ENCODE results near the gene GDF2.

GDF2 gene

DNA sequence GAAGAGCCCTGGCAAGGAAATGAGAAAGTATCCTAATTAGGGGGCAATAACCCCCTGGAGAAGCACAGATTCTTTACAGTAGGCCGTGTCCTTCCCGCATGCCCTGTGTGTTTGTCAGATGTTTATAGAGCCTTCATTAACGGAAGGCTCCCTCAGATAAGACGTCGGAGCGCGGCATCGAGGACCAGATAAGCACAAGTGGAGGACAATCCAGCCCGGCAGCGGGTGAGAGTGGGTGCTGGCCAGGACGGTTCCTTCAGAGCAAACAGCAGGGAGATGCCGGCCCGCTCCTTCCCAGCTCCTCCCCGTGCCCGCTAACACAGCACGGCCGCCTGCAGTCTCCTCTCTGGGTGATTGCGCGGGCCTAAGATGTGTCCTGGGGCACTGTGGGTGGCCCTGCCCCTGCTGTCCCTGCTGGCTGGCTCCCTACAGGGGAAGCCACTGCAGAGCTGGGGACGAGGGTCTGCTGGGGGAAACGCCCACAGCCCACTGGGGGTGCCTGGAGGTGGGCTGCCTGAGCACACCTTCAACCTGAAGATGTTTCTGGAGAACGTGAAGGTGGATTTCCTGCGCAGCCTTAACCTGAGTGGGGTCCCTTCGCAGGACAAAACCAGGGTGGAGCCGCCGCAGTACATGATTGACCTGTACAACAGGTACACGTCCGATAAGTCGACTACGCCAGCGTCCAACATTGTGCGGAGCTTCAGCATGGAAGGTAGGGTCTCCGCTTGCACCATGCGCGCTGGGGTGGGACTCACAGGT lies at the start of gene GDF2:
Gene GDF2, plus strand, starts transcription at position 155 of the 762 bp plus-strand sequence. Its CDS starts 215 bp downstream, at position 370.
- no peak for DNase-seq

DNA sequence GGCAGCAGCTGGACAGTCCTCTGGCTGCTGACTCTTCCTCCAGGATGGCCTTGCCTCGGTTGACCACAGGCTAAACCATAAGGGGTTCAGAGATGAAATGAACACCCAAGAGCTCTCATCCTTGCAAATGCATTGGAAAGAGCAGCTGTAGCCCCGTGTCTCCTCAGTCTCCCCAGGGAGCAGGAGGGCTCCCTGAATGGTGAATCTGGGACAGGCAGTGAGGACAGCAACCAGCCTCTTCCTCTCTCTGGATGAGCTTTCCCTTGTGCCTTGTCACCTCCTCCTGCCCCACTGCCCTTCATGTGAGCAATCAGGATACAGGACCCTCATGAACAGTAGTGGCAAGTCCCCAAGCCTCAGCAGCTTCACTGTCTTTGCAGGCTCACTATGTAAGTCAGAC lies 46.2 kb upstream of the GDF2 start:
- DNase-seq: no peak

DNA sequence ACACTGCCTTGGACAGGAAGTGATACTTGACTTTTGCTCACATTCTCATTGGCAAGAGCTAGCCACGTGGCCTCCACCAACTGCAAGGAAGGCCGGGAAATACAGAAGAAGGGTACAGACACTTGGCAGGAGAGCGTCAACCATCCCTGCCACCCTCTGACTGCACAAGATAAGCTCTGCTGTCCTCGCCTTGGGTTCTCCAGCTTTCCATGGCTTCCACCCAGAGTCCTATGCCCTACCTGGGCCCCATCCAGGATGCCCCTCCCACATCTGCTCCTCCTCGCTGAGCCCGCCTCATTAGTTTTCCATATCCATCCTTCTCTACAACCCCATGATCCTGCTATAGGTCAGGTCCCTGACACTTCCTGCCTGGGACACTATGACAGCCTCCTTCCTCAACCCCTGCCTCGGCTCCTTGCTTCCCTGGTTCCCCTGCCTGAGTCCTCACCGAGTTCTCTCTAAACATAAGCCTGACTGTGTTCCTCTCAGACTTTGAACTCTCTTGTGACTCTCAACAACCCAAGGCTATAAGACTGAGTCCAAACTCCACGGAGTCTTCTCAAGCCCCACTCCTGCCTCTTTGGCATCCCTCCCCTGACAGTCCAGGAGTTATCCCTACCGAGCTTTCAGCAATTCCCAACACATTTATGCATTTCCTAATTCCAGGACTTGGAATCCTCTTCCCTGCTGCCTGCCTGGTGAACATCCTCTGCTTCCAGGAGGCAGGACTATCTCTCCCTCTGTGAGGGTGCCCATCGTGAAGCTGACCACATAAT lies 45.5 kb upstream of the GDF2 start:
- no peak for DNase-seq

DNA sequence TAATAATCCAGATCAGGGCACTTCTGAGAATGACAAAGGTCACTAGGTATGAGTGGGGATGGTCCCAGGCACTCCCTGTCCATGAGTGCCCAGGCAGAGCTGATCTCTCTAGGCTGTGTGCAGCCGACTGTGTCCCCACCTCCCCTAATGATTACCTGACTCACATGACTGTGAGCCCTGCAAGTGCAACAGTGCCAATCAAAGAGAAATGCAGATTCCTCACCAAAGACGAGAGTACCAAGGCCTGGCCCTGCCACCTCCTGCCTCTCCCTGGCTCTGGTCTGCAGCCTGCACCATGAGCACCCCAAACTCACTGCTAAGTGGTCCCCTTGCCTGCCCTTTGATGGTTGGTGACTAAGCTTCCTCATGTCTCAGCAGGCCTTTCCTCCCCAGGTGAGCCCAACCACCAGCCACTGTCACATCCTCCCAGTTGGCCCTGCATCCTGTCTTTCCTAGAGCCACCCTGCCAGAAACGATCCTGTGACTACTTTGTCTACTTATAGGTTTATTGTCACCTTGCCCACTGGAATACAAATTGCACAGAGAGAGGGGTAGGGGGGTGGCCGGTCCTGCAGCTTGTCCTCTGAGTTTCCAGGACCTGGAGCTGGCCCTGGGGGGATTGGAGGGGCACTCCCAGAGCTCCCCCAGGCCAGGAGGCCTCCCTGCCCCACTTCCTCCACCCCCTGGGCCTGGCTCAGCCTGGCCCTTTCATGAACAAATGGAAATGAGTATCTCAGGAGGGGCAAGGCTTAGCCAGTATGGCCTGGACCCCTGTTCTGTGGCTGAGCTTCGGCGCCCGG lies 44.7 kb upstream of the GDF2 start:
- no peak for DNase-seq

DNA sequence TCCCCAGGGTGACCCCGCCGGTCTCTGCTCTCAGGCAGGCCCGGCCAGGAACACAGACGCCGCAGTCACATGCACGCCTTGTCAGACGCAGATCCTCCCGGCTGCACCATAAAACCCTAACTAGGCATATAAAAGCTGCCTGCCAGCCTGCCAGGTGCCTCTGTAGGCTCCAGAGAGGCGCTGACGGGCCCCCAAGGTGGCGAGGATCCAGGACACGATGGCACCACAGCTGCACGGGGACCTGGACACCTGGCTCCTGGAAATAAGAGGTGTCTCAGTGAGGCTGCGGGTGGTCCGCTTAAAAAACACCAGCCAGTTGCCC lies 44.1 kb upstream of the GDF2 start:
- no peak for DNase-seq

DNA sequence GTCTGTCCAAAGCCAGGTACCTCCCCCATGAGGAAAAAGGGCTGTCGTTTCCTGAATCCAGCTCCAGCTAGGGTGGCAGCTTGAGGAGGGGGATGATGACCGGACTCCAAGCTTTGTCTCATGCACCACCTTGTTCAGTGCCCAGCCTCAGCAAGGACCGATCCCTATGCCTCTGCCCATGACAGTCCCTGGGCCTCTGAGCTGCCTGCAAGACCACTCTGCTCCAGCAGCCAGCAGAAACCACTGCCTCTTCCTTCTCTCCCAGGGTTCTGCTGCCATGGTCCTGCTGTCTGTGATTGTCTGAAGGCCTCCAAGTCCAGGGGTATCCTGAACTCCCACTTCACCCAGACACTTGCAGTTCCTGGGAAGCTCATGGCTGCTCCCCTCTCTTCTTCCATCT lies 43.5 kb upstream of the GDF2 start:
- DNase-seq: no peak

DNA sequence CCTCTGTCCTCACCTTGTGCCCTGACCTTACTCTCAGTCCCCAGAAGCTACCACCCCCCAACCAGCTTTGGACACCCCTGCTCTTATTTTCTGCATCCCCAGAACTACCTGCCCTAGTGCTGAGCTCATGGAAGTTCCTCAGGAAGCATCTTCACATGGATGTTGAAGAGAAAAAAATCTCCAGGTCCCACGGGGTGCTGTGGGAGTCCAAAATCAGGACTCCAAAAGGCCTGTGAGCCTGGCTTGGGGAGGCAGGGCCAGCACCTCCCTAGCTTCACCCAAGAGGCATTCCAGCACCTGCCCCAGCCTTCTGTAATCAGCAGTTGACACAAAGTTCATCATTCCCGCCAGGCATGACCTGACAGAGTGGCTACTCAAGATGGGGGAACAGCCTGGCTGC lies 43.0 kb upstream of the GDF2 start:
- DNase-seq: no peak

DNA sequence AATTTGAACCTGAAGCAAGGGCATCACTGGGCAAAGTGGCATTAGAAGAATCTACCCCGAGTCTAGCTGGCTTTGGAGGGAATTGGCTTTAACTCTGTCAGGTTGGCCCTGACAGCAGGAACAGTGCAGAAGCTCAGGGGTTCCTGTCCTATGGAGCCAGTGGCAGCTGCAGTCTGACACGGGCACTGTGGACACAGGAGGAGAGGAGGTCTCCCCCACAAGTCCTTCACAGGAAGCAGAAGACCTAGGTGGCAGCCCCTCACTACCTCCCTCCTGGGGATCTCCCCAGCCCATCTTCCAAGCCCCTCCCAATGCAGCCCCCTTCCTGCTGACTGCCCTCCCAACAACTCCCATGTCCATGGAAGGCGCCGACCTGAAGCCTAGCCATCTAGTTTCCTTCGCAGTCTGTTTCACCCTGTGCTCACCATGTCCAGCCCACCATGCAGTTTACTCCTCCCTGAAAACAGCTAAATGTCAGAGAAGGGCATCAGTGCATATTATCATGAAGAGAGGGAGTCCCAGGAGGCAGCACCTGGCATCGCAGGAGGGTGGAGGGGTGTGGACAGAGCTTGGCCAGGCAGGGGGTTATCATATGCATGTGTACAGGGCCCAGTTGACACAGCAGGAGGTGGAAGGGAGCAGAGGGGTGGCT lies 40.1 kb upstream of the GDF2 start:
- DNase-seq: no peak

DNA sequence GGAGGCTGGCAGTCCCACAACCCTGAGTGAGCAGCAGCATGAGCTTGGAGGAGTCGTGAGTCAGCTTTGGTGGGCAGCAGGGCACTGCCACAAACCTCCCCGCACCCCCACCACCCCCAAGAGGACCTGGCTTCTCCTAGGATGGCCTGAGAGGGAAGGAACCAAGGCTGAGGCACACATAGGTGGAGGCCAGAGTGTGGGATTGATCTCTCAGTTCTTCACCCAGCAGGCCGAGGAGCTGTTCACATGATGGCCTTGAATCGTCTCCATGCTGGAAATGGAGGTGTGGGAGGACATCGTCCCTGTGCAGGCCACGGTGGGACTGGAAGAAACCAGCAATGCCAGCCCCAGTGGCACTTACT lies 39.6 kb upstream of the GDF2 start:
- DNase-seq: no peak

DNA sequence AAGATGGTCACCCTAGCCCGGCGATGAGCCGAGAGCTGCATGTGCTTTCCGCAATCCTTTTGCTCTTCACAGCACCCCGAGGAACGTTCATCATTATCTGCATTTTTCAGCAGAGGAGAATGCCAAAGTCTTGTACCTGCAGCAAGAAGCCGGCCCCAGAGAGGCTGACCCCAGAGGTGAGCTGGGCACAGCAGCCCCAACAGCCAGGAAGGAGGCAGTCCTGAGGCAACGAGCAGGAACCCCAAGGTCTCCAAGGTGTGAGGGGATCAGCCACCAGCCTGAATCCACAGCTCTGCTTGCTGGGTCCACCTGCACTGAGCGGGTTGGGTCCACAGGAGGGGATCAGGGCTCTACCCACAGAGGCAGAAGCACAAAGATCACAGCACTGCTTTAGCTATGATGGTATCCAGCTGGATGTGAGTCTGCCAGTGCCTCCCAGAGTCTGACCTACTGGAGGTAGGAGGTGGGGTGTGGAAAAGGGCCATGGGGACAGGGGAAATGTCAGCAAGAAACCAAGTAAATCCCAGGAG lies 39.1 kb upstream of the GDF2 start:
- DNase-seq: no peak

DNA sequence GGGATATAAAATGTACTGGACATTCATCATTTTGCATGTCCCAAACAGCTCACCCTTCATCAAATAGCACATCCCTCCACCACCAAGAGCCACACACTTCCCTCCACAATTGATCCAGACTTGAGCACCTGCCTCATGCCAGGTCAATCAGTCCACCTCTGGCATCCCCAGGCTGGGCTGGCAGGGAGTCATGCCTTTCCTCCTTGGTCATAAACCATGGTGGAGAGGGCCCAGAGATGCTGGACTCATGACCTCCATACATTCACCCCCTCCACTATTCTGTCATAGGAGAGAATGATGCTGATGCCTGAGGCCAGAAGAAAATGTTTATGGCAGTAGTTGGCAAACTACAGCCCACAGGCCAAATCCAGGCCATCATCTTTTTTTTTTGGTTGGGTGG lies 38.4 kb upstream of the GDF2 start:
- no peak for DNase-seq

DNA sequence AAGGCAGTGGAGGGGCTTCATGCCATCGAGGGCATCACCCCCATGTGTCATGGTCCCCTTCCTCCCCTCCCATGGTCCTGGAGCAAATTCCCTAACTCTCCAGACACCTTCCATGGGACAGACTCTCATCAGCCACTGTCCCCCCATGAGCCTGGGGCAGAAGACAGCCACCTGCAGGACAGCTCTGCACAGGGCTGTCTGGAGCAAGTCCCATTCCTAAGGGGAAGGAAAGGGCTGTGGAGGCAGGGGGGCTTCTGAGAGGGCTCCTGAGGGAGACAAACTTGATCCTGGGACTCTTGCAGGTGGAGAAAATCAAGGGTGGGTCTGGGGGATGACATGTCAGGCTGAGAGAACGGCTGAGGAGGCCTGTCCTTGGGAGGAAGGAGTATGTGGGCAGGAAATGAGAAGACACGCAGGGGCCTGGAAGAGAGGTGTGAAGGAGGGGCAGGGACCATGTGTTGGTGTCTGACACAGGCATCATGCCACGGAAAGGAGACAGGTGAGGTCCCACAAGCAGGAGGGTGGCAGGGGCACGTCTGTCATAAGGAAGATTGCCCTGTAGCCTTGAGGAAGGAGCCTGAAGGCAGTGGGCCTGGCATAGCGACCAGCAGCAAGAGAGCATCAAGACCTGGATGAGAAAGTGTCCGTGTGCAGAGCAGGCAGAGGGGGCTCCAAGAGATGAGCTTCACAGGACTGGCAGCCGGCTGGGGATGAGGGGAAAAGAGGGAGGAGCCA lies 36.7 kb upstream of the GDF2 start:
- no peak for DNase-seq

DNA sequence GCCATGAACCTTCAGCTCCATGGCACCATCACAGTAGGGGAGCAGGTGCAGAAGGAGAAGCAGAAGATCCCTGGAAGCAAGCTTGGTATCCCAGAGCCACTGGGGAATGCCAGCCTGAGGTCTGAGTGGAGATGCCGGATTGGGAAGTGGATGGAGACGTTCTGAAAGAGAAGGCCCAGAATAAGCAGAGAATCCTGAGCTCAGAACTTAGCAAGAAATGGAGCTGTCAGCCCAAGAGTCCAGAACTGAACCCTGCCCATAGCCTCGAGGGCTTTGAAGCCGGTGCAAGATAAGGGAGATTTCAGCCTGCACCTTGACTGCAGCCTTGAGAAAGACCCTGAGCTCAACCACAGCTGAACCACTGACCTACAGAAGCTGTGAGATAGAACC lies 36.1 kb upstream of the GDF2 start:
- no peak for DNase-seq

DNA sequence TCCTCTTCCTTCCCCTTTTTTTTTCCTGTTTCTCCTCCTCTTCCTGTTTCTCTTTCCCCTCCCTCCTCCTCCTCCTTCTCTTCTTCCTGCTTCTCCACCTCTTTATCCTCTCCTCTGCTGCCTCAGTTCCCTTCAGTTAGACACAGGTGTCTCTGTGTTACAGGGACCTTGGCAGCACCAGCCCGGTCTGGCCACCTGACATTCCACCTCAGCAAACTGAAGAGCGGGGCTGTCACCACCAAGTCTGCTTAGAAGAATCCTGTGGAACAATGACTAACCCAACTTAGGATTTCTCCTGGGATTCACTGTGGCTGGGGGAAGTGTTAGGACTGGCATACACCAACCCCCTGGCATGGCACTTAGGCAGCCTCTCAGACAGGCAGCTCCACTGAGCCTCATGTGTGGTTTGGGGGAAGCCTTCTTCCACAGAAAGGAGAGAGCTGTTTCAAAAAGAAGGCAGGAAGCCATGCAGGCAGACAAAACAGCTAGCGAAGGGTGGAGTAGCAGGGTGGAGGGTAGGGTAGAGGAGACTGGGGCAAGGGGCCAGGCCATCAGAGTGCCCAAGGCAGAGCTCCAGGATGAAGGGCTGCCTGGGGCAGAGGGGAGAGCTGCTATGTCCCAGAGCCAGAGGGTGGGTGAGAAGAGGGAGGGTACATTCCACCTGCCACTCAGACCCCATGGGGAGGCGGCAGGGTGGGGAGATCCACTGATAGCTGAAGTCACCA lies 35.5 kb upstream of the GDF2 start:
- DNase-seq: no peak

DNA sequence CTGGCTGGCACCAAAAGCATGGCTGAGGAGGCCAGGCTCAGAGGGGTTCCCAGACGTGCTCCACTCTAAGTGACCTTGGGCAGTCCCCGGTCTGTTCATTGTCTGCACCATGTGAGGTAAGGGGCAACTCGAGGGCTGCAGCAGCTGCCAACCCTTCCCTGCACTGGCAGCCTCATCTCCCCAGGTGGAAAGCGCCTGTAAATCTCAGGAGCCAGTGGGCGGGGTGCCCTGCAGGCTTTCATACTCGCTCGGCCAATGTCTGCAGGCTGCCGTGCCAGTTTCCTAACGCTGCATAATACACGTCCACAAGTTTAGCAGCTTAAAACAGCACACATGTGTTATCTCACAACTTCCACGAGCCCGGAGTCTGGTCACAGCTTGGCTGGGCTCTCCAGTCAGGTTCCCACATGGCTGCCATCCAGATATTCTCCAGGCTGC lies 34.9 kb upstream of the GDF2 start:
- DNase-seq: no peak

DNA sequence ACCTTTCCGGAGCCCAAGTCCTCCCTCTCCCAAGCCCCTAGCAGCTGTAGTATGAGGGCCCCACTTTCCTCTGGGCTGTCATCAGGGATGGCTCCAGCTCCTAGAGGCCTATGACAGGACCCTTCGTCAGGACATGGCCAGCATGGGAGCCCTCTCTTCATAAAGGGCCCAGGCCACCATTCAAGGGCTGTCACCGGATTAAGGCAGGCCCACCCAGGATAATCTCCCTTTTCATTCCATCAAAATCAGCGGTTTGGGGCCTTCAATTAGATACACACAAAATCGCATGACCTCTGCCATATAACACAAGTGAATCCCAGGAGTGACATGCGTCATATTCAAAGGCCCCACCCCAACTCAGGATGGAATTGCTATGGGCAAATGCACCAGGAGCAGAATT lies 34.4 kb upstream of the GDF2 start:
- DNase-seq: no peak

DNA sequence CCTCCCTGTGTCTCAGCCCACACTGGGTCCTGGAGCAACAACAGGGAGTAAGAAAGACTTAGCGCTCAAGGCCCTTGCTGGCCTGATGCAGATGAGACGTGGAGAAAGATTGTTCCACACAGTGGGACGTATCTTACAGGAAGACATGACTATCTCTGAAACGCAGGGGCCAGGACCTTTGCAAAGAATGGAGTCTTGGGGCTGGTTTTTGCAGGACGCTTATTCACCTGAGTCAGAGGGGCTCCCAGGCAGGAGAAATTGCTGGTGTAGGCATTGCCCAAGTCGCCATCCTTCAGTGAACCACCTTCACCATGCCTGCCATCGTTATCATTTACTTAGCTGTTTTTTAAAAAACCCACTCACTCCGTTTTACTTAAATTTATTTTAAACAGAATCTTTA lies 34.0 kb upstream of the GDF2 start:
- DNase-seq: no peak

DNA sequence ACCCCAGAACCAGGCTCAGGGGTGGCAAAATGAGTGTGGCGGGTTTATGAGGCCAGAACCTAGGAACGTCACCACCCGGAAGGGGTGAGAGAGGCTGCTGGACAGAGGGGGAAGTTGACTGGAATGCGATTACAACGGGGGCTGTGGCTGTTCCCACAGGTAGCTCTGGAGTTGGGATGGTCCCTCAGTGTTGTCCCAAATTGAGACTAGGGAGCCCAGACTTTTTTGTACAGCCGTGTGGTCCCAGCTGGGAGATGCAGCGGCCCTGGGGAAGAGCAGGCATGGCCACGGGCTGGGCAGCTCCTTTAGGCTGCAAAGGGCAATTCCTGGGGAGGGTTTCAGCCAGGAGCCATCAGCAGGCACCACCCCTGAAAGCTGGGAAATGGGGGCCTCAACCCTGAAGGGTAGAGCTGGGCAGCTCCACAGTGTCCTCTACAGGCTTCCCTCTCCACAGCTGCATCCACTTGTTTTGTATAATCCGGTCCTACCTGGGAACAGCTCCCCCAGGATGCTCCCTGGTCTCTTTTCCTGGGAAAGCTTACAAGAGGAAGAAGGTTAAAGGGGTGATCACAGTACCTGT lies 33.2 kb upstream of the GDF2 start:
- no peak for DNase-seq

DNA sequence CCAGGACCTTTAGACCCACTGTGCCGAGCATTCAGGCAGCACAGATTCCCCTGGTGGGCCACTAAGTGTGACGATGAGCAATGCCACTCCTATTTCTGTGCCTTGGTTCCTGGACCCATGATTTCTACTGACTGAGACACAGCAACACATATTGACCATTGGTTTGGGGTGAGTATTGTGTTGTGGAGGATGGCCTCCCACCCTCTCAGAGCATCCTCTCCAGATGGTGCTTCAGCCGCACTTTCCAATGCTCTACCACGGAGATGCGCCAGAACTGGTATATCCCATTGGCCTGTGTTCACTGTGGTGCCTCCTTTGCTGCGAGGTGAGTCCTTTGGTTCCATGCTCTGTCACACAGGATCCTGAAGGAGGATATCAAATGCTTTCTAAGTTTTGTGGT lies 32.3 kb upstream of the GDF2 start:
- DNase-seq: no peak

DNA sequence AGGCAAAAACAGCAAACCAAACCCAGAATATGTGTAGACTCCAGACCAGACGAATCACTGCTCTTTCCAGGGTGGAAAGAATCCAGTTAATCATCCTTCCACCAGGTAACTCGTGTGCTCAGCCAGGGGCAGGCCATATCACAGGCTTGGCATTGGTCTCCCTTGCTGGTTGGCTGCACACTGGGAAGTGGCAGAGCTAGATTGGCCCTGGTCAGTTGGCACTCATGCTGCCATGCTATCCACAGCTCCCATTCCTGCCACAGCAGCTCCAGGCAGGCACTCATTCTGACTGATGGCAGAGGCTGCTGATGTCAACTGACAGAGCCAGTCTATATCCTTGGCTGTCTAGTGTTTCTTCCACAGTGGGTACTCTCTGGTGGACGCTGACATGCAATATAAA lies 31.9 kb upstream of the GDF2 start:
- no peak for DNase-seq

DNA sequence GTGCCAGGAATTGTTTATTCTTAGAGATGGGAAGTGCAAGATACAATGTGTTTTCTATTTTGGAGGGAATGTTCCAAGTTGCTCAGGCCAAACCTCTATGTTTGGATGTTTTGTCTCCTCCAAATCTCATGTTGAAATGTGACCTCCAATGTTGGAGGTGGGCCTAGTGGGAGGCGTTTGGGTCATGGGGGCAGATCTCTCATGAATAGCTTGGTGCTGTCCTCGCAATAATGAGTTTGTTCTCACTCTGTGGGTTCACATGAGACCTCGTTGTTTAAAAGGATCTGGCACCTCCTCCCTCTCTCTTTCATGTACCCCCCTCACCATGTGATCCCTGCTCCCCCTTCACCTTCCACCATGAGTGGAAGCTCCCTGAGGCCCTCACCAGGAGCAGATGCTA lies 30.6 kb upstream of the GDF2 start:
- DNase-seq: no peak

Measured in hippocampal formation (tissue), 2 donors.